ENCODE data around the gene SPCS3. TPM values are rescaled to one million over a fixed set of nuclear protein-coding genes. Genes with fewer than 3 reads are reported as not detected.

SPCS3 gene
- total and polyA plus RNA-seq, 2 donors from 2014 or later = 28.7 to 131 TPM

DNA sequence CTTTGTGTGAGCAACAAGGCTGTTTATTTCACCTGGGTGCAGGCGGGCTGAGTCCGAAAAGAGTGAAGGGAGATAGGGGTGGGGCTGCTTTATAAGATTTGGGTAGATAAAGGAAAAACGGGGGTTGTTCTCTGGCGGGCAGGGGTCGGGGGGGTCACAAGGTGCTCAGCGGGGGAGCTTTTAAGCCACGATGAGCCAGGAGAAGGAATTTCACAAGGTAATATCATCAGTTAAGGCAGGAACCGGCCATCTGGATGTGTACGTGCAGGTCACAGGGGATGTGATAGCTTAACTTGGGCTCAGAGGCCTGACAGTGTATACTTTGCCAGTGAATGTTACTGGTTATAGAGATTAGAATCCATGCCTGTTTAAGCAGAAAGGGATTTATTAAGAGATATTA, 19.7 kb upstream of the SPCS3 start:
- no peak for FAIRE-seq
- no peak for DNase-seq
- TF ChIP-seq, protein P1, sequence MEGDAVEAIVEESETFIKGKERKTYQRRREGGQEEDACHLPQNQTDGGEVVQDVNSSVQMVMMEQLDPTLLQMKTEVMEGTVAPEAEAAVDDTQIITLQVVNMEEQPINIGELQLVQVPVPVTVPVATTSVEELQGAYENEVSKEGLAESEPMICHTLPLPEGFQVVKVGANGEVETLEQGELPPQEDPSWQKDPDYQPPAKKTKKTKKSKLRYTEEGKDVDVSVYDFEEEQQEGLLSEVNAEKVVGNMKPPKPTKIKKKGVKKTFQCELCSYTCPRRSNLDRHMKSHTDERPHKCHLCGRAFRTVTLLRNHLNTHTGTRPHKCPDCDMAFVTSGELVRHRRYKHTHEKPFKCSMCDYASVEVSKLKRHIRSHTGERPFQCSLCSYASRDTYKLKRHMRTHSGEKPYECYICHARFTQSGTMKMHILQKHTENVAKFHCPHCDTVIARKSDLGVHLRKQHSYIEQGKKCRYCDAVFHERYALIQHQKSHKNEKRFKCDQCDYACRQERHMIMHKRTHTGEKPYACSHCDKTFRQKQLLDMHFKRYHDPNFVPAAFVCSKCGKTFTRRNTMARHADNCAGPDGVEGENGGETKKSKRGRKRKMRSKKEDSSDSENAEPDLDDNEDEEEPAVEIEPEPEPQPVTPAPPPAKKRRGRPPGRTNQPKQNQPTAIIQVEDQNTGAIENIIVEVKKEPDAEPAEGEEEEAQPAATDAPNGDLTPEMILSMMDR (IDR thresholded peaks at IDR 0.05; ENCODE audit: borderline replicate concordance, extremely low read depth, insufficient read depth) = no peak

DNA sequence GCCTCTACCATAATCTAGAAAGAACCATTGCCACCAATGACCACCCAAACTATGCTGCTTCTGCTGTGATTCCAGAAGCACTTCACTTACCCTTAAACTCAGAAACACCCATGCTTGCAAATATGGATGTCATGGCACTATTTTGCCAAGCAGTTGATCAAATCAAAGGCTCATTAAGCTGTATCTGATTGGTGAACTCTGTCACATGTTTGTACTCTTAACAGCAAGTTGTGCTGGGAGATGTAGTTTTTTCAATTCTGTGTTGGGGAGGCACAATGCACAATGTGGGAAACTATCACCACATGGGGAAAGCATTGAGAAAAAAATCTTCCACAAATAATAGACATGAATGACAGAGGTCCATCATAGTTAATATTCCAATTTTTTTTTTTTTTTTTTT, 19.2 kb upstream of the SPCS3 start:
- TF ChIP-seq, protein P1 (IDR thresholded peaks at IDR 0.05; ENCODE audit: borderline replicate concordance, extremely low read depth, insufficient read depth) = no peak
- Histone ChIP-seq H3K9ac (ENCODE audit: low read length in 3 of 3) (no peak overlapping the region), H3K4me3 (ENCODE audit: low read length in 3 of 3) (no peak overlapping the region), H3K27me3 (ENCODE audit: control insufficient read depth, insufficient read depth, low read length) (no peaks in the 10 kb centered on the region), H3K36me3 (ENCODE audit: control insufficient read depth in 2 of 3, insufficient read depth in 3 of 3, low read length in 3 of 3) (no peaks in the 10 kb centered on the region), H3K9me3 (ENCODE audit: control insufficient read depth in 2 of 3, insufficient read depth in 1 of 3, low read length in 3 of 3) (no peaks in the 10 kb centered on the region), H3K27ac (ENCODE audit: low read depth in 2 of 2, low read length in 2 of 2) (no peak overlapping the region), H3K4me1 (ENCODE audit: control insufficient read depth in 2 of 3, insufficient read depth in 2 of 3, low read depth in 1 of 3, low read length in 3 of 3) (no peaks in the 10 kb centered on the region)
- DNase-seq (no peak), FAIRE-seq (no peak)
- intact Hi-C loops (cut with DNase I) = no loop called here

More for the DNA sequence above, 19.7 kb upstream of the SPCS3 start:
- intact Hi-C loops (cut with DNase I) = no loop called here
- H3K9ac ChIP-seq (ENCODE audit: low read length in 3 of 3) = no peak overlapping the region
- H3K36me3 ChIP-seq (ENCODE audit: control insufficient read depth in 2 of 3, insufficient read depth in 3 of 3, low read length in 3 of 3) = no peaks in the 10 kb centered on the region
- H3K4me1 ChIP-seq (ENCODE audit: control insufficient read depth in 2 of 3, insufficient read depth in 2 of 3, low read depth in 1 of 3, low read length in 3 of 3) = no peaks in the 10 kb centered on the region
- no peaks in the 10 kb centered on the region for H3K27me3 ChIP-seq (ENCODE audit: control insufficient read depth, insufficient read depth, low read length)
- no peak overlapping the region for H3K4me3 ChIP-seq (ENCODE audit: low read length in 3 of 3)
- no peak overlapping the region for H3K27ac ChIP-seq (ENCODE audit: low read depth in 2 of 2, low read length in 2 of 2)
- H3K9me3 ChIP-seq (ENCODE audit: control insufficient read depth in 2 of 3, insufficient read depth in 1 of 3, low read length in 3 of 3) = no peaks in the 10 kb centered on the region

DNA sequence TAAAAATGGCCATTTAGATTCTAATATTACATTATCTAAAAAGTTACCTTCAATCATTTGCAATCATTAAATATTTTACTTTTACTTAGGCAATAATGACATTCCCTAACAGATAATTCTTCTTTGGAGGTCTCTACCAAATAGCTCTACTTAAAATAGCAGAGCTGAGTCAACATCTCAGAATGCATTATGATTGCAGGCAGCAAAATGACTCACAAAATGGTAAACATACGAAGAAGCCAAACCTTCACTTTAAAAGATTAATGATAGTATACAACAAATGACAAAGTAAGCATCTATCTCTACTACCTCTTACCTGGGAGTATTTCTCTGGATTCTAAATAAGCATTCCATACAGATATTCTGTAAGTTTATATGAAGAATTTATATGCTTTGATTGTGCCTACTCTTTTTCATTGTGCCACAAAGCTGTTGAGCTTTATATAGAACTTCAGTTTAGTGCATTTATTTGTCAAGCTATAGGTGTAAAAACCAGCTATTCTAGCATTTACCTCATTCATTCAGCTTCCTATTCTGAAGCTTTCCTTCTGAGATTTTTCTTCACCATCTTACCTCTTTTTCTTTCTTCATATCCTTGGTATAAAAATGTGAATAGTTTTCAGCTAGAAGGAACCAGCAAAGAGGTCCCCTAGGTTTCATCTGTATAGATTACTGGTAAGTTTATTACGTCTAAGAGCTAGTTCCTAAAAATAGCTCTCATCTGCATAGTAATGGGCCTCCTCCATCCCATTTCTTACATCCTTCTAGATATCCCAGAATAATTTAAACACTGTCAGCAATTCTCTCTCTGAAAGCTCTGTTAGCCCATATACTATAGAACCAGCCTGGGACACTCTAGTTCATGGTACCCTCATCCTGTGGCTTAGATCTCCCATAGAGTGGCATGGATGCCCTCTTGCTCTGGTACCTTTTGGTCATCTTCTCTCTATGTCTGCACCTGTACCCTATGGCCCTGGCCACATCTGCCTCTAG, 17.2 kb upstream of the SPCS3 start:
- H3K36me3 ChIP-seq (ENCODE audit: control insufficient read depth in 2 of 3, insufficient read depth in 3 of 3, low read length in 3 of 3) = no peaks in the 10 kb centered on the region
- no peaks in the 10 kb centered on the region for H3K27me3 ChIP-seq (ENCODE audit: control insufficient read depth, insufficient read depth, low read length)
- H3K4me3 ChIP-seq (ENCODE audit: low read length in 3 of 3) = no peak overlapping the region
- no peaks in the 10 kb centered on the region for H3K9me3 ChIP-seq (ENCODE audit: control insufficient read depth in 2 of 3, insufficient read depth in 1 of 3, low read length in 3 of 3)
- no peak for DNase-seq
- TF ChIP-seq, protein P1 (IDR thresholded peaks at IDR 0.05; ENCODE audit: borderline replicate concordance, extremely low read depth, insufficient read depth) = no peak
- H3K4me1 ChIP-seq (ENCODE audit: control insufficient read depth in 2 of 3, insufficient read depth in 2 of 3, low read depth in 1 of 3, low read length in 3 of 3) = peaks cover 0 to 2% (median 0%) of the 10 kb centered on the region in 3 donors
- no peak for FAIRE-seq
- H3K27ac ChIP-seq (ENCODE audit: low read depth in 2 of 2, low read length in 2 of 2) = no peak overlapping the region
- intact Hi-C loops (cut with DNase I) = no loop called here
- H3K9ac ChIP-seq (ENCODE audit: low read length in 3 of 3) = no peak overlapping the region

Measured in kidney (tissue), 14 donors.